Glutamatergic neuron (in vitro differentiated cells): Measurements from ENCODE around the gene TMC1. TPM values are rescaled to one million over a fixed set of nuclear protein-coding genes. Genes with fewer than 3 reads are reported as not detected.

Source experiments
- DNase-seq: peaks from one replicate; pipeline ENCODE4 v3.0.0; 2022
- H3K27ac Mint-ChIP-seq: one replicate; pipeline ENCODE4 v1.8.0; 2020; ENCODE audit warnings: mild to moderate bottlenecking, mixed read lengths, inconsistent platforms; ENCODE audit not compliant: unreplicated experiment
- H3K27me3 Mint-ChIP-seq: one replicate; pipeline ENCODE4 v1.8.0; 2020; ENCODE audit warnings: mild to moderate bottlenecking, moderate library complexity, mixed read lengths, inconsistent platforms; ENCODE audit not compliant: unreplicated experiment
- H3K36me3 Mint-ChIP-seq: one replicate; pipeline ENCODE4 v1.8.0; 2020; ENCODE audit warnings: mild to moderate bottlenecking, mixed read lengths, inconsistent platforms; ENCODE audit not compliant: unreplicated experiment
- H3K4me1 Mint-ChIP-seq: one replicate; pipeline ENCODE4 v1.8.0; 2020; ENCODE audit warnings: mild to moderate bottlenecking, low read depth, mixed read lengths, inconsistent platforms; ENCODE audit not compliant: unreplicated experiment
- H3K4me3 Mint-ChIP-seq: one replicate; pipeline ENCODE4 v1.8.0; 2020; ENCODE audit warnings: mild to moderate bottlenecking, mixed read lengths, inconsistent platforms; ENCODE audit not compliant: unreplicated experiment
- H3K9me3 Mint-ChIP-seq: one replicate; pipeline ENCODE4 v1.8.0; 2020; ENCODE audit warnings: mild to moderate bottlenecking, moderate library complexity, mixed read lengths, inconsistent platforms; ENCODE audit not compliant: unreplicated experiment
- total RNA-seq: library from RNA; stranded (reverse); fragmentation: NEBNext Ultra II Directional; extraction: Animal tissue kit (Norgen Biotek cat#: 25700); gene quantifications from one replicate; pipeline ENCODE4 v1.2.1, GENCODE V29; 2021; ENCODE audit not compliant: unreplicated experiment
- TF ChIP-seq, protein P1 (sequence below): fragments of 200-600 bp; sonication (generic); IDR thresholded peaks from one replicate; pipeline ENCODE4 v1.5.0; 2021; ENCODE audit not compliant: partially characterized antibody, unreplicated experiment

The TMC1 gene
- total RNA-seq, 1 donor from 2014 or later, result not detected

DNA sequence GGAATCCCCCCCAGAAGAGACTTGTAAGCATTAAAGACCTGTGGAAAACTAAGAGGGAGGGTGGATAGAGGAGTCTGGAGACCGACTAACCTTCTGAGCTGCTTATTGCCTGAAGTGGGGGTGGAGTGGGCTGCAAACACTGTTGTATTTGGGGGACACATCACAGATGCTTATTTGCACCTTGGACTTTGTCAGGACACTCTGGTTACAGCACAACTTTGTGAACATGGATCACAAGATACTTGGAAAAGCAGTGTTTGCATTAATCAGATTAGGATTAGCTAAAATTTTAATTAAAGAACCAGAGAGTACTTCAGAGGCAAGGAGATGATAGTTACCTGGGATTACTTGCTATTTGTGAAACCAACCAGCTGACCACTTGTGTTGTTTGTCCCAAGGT, 30.9 kb downstream of the TMC1 start:
- H3K27me3 Mint-ChIP-seq, result no peaks in the 10 kb centered on the region
- TF ChIP-seq, protein P1, sequence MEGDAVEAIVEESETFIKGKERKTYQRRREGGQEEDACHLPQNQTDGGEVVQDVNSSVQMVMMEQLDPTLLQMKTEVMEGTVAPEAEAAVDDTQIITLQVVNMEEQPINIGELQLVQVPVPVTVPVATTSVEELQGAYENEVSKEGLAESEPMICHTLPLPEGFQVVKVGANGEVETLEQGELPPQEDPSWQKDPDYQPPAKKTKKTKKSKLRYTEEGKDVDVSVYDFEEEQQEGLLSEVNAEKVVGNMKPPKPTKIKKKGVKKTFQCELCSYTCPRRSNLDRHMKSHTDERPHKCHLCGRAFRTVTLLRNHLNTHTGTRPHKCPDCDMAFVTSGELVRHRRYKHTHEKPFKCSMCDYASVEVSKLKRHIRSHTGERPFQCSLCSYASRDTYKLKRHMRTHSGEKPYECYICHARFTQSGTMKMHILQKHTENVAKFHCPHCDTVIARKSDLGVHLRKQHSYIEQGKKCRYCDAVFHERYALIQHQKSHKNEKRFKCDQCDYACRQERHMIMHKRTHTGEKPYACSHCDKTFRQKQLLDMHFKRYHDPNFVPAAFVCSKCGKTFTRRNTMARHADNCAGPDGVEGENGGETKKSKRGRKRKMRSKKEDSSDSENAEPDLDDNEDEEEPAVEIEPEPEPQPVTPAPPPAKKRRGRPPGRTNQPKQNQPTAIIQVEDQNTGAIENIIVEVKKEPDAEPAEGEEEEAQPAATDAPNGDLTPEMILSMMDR, result no peak
- H3K9me3 Mint-ChIP-seq, result peaks cover 2% of the 10 kb centered on the region
- H3K27ac Mint-ChIP-seq, result no peak overlapping the region
- H3K36me3 Mint-ChIP-seq, result no peaks in the 10 kb centered on the region
- no peaks in the 10 kb centered on the region for H3K4me1 Mint-ChIP-seq
- no peak overlapping the region for H3K4me3 Mint-ChIP-seq
- no peak for DNase-seq

DNA sequence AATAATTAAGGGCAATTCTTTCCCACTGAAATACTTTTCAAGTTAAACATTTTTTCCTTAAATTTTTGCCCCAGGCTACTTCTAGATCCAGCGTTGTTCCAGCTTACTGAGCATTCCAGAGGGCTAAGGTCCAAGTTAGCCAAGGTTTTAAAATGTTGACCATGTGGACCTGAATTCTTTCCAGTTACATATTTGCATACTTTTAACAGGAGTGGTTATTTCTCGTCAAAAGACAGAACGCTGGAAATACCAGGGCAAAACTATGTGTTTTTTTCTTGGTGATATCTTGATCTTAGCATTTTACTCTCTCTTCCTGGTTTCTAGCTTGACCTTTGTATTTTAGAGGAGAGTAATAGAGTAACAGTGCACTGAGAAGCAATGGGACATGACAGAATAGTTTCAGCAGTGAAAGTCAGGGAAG, 32.8 kb downstream of the TMC1 start:
- peaks cover 2% of the 10 kb centered on the region for H3K9me3 Mint-ChIP-seq
- no peaks in the 10 kb centered on the region for H3K4me1 Mint-ChIP-seq
- no peaks in the 10 kb centered on the region for H3K36me3 Mint-ChIP-seq
- TF ChIP-seq, protein P1, result no peak
- no peak overlapping the region for H3K27ac Mint-ChIP-seq
- DNase-seq, result no peak
- H3K27me3 Mint-ChIP-seq, result no peaks in the 10 kb centered on the region
- H3K4me3 Mint-ChIP-seq, result no peak overlapping the region

DNA sequence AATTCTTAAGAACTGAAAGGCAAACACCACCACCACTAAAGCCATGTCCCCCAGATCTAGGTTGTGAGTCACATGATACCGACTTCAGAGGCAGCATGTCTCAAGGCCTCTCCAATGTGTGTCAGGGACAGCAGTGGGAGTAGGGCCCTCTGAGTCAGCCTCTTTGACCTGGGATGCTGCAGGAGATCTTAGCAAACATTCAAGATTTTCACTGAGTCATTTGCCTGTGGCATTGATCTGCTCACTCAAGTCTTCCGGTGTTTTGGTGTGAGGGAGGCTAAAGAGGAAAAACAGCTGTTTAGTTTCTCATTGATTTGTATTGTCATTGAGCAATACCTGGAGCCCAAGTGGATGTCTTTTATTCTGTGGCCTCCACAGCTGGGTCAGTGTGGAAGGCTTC, 36.1 kb downstream of the TMC1 start:
- TF ChIP-seq, protein P1, result no peak

GRCh38 chr9:72560086-72560485, 38.7 kb downstream of the TMC1 start:
- Mint-ChIP-seq H3K36me3 (peaks cover 1% of the 10 kb centered on the region), H3K4me1 (no peaks in the 10 kb centered on the region), H3K9me3 (no peaks in the 10 kb centered on the region), H3K4me3 (no peak overlapping the region), H3K27ac (no peak overlapping the region), H3K27me3 (no peaks in the 10 kb centered on the region)
- TF ChIP-seq, protein P1, result no peak
- no peak for DNase-seq

More for the DNA sequence above, 36.1 kb downstream of the TMC1 start:
- Mint-ChIP-seq H3K4me1 (no peaks in the 10 kb centered on the region), H3K27ac (no peak overlapping the region), H3K27me3 (no peaks in the 10 kb centered on the region), H3K36me3 (no peaks in the 10 kb centered on the region), H3K9me3 (no peaks in the 10 kb centered on the region), H3K4me3 (no peak overlapping the region)
- no peak for DNase-seq

GRCh38 chr9:72563806-72564205, 42.4 kb downstream of the TMC1 start:
- Mint-ChIP-seq H3K4me3 (no peak overlapping the region), H3K36me3 (peaks cover 16% of the 10 kb centered on the region), H3K9me3 (no peaks in the 10 kb centered on the region), H3K4me1 (peaks cover 5% of the 10 kb centered on the region), H3K27ac (no peak overlapping the region), H3K27me3 (peaks cover 4% of the 10 kb centered on the region)
- TF ChIP-seq, protein P1, result no peak
- DNase-seq, result no peak
